Measurements from ENCODE around the gene CORO1C.
A peak's percentile ranks its signal among the peaks of the same experiment; 100 is the strongest.

The CORO1C gene

DNA sequence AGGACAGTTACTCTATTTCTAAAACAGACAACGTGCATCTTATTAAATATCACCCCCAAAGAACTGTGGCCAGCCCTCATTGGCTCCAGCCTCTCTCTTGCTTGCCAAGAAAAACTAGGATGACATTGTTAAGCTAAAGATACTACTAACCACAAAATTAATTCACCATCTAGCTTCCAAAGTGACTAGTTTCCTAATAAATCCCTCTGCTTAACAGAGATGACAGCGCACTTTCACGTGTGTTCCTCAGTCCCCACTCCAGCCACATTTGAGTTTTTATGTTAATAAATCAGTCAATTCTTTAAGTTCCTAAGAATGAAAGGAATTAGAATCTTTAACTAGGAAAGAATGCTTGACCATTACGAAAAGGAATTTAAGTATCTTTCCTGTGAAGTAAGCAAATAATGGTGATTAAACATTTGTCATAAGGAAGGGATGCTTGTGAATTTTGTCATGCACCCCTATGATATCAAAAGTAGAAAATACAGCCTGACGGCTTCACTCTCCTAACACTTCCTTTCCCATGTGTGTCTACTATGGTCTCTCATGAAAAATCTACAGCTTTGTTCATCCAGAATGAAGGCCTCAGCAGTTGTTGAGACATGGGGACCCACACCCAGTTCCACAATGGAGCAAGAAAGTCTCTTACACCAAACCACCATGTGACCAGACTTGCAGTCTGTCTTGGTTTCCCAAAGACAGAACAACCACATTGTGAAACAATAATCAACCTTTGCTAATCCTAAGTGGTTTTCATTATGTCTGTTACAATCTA is 8.1 kb downstream of the CORO1C start:
- DNase-seq: no peak

- DNase-seq: no peak
Measured at GRCh38 chr12:108722463-108722862, 8.9 kb downstream of the CORO1C start.

GRCh38 chr12:108721824-108722223 is 9.5 kb downstream of the CORO1C start:
- no peak for DNase-seq

- DNase-seq: no peak
Measured at GRCh38 chr12:108720757-108721514, 10.4 kb downstream of the CORO1C start.

DNA sequence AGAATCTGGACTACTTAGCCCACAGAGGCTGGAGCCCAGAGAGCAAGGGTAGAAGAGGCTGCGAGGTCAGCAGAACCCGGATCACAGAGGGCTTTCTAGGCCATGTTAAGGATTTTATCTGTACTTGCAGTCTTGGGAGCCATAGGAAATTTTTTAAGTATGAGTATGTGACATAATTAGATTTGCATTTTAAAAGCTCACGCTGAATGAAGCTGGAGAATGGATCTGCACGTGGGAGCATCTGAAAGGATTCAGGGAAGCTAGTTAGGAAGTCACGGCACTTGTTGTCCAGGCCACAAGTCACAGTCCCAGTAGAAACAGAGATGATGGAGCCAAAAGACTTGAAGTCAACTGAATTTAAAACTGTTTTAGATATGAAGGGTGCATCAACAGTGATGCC is 14.1 kb downstream of the CORO1C start:
- no peak for DNase-seq

DNA sequence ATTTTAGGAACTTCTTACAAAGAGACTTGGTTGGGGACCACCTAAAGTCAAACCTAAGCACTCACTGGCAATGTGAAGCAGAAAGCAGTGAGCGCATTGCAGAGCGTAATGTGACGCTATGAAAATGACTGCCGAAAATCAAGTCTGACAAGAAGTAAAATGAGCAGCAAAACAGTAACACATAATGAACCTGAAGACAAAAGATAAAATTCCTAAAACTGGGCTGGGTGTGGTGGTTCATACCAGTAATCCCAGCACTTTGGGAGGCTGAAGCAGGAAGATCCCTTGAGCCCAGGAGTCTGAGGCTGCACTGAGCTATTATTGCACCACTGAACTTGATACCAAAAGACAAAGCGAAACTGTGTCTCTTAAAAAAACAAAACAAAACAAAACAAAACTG is 16.5 kb downstream of the CORO1C start:
- DNase-seq: no peak

DNA sequence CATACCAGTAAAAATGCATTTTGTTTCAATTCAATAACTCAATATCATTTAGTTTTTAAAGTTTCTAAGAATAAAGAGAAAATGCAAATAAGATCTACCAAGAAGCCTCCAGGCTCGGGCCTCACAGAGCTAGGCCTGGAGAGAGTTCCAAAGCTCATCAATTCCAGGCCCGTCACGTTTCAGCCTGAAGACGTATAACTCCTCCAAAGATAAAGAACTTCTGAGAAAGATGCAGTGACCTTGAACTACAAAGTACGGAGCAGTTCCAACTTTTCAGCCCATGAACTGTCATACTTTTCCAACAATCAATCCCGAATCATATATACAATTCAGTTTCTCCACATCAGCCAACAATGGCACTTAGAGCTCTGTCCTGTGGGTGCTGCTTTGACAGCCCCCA is 17.8 kb downstream of the CORO1C start:
- no peak for DNase-seq

- DNase-seq: no peak
Measured at GRCh38 chr12:108712925-108713203, 18.5 kb downstream of the CORO1C start.

DNA sequence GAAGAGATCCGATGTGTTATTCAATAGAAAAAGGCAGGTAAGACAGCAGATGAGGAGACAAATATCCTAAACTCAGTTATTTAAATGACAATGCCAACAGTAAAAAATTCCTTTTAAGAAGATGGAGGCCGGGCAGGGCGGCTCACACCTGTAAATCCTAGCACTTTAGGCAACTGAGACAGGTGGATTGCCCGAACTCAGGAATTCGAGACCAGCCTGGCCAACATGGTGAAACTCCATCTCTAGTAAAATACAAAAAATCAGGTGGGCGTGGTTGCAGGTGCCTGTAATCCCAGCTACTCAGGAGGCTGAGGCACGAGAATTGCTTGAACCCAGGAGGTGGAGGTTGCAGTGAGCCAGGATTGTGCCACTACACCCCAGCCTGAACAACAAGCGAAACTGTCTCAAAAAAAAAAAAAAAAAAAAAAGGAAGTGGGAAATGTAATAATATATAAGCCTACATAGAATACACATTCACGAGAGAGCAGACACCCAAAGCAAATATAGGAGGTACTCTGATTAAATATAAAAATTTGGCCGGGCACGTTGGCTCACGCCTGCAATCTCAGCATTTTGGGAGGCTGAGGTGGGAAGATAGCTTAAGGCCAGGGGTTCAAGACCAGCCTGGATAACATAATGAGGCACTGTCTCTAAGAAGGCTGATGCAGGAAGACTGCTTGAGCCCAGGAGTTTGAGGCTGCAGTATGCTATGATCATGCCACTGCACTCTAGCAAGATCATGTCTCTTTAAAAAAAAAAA is 19.0 kb downstream of the CORO1C start:
- no peak for DNase-seq

DNA sequence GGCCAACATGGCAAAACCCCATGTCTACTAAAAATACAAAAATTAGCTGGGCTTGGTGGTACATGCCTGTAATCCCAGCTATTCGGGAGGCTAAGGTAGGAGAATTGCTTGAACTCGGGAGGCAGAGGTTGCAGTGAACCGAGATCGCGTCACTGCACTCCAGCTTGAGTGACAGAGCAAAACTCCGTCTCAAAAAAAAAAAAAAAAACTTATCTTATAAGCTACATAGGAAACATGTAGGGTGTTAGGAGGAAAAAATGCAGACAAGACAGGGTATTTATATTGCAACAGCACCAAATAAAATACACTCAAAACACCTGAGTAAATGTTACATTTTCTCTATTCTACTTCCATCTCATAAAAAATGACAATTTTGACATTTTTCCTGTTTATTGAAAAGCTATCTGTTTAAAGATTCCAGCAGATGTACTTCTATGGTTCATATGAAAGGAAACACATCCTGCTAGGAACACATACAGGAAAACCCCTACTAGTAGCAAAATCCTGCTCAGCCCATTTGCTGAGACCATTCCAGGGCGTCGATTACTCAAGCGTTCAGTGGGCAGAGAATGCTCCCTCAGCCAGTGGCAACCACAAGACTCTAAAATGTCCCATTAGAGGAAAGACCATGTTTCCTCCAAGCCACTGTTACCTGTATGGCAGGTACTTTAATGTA is 19.7 kb downstream of the CORO1C start:
- no peak for DNase-seq

DNA sequence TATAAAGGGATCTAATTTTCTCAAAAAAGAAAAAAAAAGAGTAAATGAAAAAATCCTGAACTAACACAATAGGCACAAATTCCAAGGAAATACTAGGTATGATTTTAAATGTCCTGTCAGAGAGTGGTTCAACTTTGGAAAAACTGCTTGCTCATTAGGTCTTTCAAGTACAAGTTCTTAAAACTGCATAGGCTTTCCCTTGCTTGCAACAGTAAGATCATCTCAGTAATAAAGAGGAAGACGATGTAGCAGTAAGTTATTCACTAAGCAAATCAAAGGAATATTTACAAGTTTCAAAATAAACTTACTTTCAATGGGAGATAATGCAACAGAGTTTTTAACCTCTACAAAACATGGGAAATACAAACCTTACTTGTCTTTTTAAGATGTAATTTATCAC is 21.6 kb downstream of the CORO1C start:
- no peak for DNase-seq

DNA sequence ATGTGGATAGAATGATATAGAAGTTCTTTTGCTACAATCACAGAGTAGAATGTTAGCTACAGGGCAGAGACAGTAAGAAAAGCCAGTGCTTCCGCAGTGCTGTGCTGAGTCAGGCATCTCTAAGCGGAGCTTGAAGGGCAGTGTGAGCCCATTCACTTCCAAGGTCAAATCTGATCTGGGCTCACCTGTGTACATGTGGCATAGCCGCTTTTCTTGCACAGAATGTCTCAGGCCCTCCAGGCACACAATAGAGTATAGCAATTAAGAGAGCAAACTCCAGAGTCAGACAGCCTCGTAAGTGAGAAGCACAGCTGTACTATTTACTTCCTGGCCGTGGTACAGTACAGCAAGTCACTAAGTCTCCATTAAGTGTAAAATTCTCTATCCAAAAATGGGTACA is 26.8 kb downstream of the CORO1C start:
- no peak for DNase-seq

GRCh38 chr12:108702595-108703320 is 28.6 kb downstream of the CORO1C start:
- no peak for DNase-seq

GRCh38 chr12:108701779-108702441 is 29.4 kb downstream of the CORO1C start:
- no peak for DNase-seq

DNA sequence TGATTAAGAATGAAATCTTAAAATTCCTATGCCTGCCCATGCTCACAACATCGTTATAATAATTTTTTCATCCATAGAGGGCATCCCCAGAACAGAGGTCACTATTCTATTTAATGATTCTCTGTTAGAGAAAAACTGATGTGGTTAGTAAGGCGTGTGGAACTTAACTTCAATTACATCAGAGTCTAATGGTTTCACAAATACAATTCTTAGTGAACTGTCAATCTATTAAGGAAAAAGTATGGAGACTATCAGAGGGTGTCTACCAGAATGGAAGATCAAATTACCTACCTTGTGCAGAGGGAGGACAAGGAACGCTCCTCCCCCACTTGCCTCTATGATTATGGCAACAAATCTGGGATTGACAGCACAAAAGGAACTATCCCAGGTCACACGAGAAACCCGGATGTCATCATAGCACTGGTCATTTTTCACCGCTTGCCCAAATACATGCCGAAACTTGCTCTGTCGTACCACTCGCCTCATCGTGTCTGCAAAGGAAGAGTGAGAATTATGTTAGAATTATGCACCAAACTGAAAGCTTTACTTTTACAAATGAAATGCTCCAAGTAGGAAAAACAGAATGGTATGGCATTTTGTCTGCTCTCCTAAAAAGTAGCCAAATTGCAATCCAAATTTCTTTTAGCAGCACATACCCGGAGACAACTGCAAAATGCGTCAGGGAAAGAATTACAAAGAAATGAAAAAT is 30.3 kb downstream of the CORO1C start:
- DNase-seq: peak; percentile 43

GRCh38 chr12:108699955-108700563 is 31.3 kb downstream of the CORO1C start:
- no peak for DNase-seq

DNA sequence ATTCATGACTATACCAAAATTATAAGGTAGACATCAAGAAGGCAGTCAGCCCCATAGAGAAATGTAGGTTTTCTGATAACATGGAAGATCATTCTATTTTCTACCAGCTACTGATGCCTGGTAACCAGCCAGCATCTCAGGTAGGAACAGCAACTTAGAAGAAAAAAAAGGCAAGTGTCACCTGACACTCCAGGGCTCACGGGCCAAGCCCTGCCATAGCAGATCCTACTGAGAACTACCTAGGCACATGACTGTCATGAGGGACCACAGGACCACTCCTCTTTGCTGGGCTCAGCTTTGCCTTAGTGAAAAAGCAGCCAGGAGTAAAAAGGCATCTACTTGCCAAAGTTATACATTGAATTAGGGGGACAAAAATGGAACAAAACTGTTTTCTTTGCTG is 33.4 kb downstream of the CORO1C start:
- no peak for DNase-seq

GRCh38 chr12:108696996-108697290 is 34.4 kb downstream of the CORO1C start:
- no peak for DNase-seq

GRCh38 chr12:108696111-108696995 is 35.0 kb downstream of the CORO1C start:
- no peak for DNase-seq

- no peak for DNase-seq
Measured at GRCh38 chr12:108694812-108695278, 36.5 kb downstream of the CORO1C start.
